ENCODE results near the gene SLC26A9. TPM values are rescaled to one million over a fixed set of nuclear protein-coding genes. Genes with fewer than 3 reads are reported as not detected.

The SLC26A9 gene
- total and polyA plus RNA-seq, 9 of the 15 experiments (the other 6 are each of a cell fraction or from before 2014, with no cell fraction given): 0.03 TPM; not detected in 8

DNA sequence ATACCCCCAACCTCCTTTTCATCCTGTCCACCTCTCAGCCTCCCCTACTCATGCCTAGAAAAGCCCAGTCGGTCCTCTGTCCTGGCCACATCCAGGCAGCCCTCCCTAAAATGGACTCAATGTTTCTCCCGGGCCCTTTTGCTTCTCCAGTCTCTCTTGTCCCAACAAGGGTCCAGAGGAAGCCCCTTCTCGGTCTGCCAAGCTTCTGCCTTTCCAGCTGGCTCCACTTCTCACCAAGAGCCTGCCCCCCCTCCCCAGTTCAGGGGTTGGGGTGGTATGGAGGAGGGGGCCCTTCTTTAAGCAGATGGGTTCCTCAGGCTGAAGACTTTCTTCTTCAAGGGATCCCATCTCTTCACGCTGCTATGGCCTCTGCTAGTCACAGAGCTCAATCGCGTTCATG, 36.0 kb upstream of the SLC26A9 start:
- TF ChIP-seq SMAD1 (IDR thresholded peaks at IDR 0.05; ENCODE audit: low read depth, low read length, partially characterized antibody) (no peak), ZFP36 (IDR thresholded peaks at IDR 0.05; ENCODE audit: low read depth, low read length, partially characterized antibody) (no peak), COPS2 (conservative IDR thresholded peaks at IDR 0.05) (no peak), CHD1 (IDR thresholded peaks at IDR 0.05; ENCODE audit: low read length) (no peak), NFATC3 (IDR thresholded peaks at IDR 0.05) (no peak), TAL1 (IDR thresholded peaks at IDR 0.05) (no peak), ZNF384 (IDR thresholded peaks at IDR 0.05; ENCODE audit: low read depth, low read length) (no peak)
- TF ChIP-seq, protein P1, sequence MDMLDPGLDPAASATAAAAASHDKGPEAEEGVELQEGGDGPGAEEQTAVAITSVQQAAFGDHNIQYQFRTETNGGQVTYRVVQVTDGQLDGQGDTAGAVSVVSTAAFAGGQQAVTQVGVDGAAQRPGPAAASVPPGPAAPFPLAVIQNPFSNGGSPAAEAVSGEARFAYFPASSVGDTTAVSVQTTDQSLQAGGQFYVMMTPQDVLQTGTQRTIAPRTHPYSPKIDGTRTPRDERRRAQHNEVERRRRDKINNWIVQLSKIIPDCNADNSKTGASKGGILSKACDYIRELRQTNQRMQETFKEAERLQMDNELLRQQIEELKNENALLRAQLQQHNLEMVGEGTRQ (CRISPR knock-in tag; IDR thresholded peaks at IDR 0.05): no peak
- TF ChIP-seq, protein P2, sequence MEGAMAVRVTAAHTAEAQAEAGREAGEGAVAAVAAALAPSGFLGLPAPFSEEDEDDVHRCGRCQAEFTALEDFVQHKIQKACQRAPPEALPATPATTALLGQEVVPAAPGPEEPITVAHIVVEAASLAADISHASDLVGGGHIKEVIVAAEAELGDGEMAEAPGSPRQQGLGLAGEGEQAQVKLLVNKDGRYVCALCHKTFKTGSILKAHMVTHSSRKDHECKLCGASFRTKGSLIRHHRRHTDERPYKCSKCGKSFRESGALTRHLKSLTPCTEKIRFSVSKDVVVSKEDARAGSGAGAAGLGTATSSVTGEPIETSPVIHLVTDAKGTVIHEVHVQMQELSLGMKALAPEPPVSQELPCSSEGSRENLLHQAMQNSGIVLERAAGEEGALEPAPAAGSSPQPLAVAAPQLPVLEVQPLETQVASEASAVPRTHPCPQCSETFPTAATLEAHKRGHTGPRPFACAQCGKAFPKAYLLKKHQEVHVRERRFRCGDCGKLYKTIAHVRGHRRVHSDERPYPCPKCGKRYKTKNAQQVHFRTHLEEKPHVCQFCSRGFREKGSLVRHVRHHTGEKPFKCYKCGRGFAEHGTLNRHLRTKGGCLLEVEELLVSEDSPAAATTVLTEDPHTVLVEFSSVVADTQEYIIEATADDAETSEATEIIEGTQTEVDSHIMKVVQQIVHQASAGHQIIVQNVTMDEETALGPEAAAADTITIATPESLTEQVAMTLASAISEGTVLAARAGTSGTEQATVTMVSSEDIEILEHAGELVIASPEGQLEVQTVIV (CRISPR knock-in tag; IDR thresholded peaks at IDR 0.05; ENCODE audit: borderline replicate concordance): no peak
- intact Hi-C loops (cut with micrococcal nuclease): loop anchor here (5.0 kb wide), 1 partner anchor 387 kb away; no protein-coding TSS in a partner anchor

More for the DNA sequence above, 36.0 kb upstream of the SLC26A9 start:
- Histone ChIP-seq H2AFZ (ENCODE audit: low read depth, low read length) (no peak overlapping the region), H3K36me3 (ENCODE audit: control insufficient read depth, insufficient read depth, low read length) (no peaks in the 10 kb centered on the region), H3K27me3 (ENCODE audit: control insufficient read depth in 2 of 2, insufficient read depth in 2 of 2, low read length in 2 of 2) (peaks cover 22 to 43% of the 10 kb centered on the region in 2 experiments), H3K4me1 (replicated peaks in 1 of 2; ENCODE audit: control insufficient read depth in 2 of 2, insufficient read depth in 2 of 2, low read length in 2 of 2) (peaks cover 0 to 4% of the 10 kb centered on the region in 2 experiments; a peak in 2 of 5 replicates), H3K79me2 (ENCODE audit: control insufficient read depth, insufficient read depth, low read length) (no peaks in the 10 kb centered on the region), H3K4me3 (no peak overlapping the region), H3K9me3 (replicated peaks; ENCODE audit: control insufficient read depth, insufficient read depth, low read depth, low read length) (no peaks in the 10 kb centered on the region), H4K20me1 (replicated peaks; ENCODE audit: control insufficient read depth, insufficient read depth, low read length) (peaks cover 21% of the 10 kb centered on the region; the same call in 1 of the 2 replicates), H3K9me1 (ENCODE audit: control insufficient read depth, insufficient read depth, low read length) (no peaks in the 10 kb centered on the region), H3K27ac (ENCODE audit: extremely low read depth, low read depth, low read length) (no peak overlapping the region), H3K4me2 (ENCODE audit: insufficient read depth, low read length) (no peak overlapping the region), H3K9ac (ENCODE audit: insufficient read depth in 1 of 2, low read depth in 2 of 2, low read length in 2 of 2) (no peak overlapping the region)
- no TSS peak for BruUV-seq (replicated peaks)
- ATAC-seq (no peak), FAIRE-seq (no peak), DNase-seq (ENCODE audit: extremely low read depth in 1 of 4, low spot score in 3 of 4) (no peak)
- in situ Hi-C loops (cut with MboI): no loop called here
- POLR2A ChIA-PET: interaction anchor here (1.2 to 2.2 kb wide), 3 partner anchors 9 to 60 kb away, joined by 3 to 6 read pairs (median 5); no protein-coding TSS in a partner anchor
- CTCF ChIA-PET (ENCODE audit: low intra/inter-chr PET ratio): interaction anchor here (5.9 kb wide), 1 partner anchor 60 kb away, joined by 114 read pairs; no protein-coding TSS in a partner anchor
- 1% methylated on average over 6 of the region's 6 CpGs for WGBS (ENCODE audit: insufficient coverage, low coverage, missing lambda C conversion rate)
